ENCODE measurements around the gene ERO1B.

Gene ERO1B

GRCh38 chr1:236269439-236269838 lies 12.3 kb downstream of the ERO1B start:
- Histone ChIP-seq H3K36me3 (ENCODE audit: control insufficient read depth in 1 of 2, insufficient read depth in 2 of 2, low read length in 2 of 2) (no peaks in the 10 kb centered on the region), H3K79me1 (ENCODE audit: low read length) (no peaks in the 10 kb centered on the region), H3K4me3 (ENCODE audit: low read depth, low read length) (no peak overlapping the region), H2BK5ac (ENCODE audit: low read depth, low read length, poor library complexity) (no peak overlapping the region), H3K27me3 (ENCODE audit: insufficient read depth, low read length) (no peaks in the 10 kb centered on the region), H3K9me3 (ENCODE audit: insufficient read depth, low read depth, low read length) (no peaks in the 10 kb centered on the region), H2BK120ac (ENCODE audit: insufficient read depth, low read length, poor library complexity) (no peak overlapping the region), H4K8ac (ENCODE audit: low read depth, low read length) (no peak overlapping the region), H3K14ac (ENCODE audit: low read length) (no peak overlapping the region), H3K4me2 (ENCODE audit: low read length) (no peak overlapping the region), H3K4me1 (ENCODE audit: control insufficient read depth in 1 of 2, insufficient read depth in 2 of 2, low read length in 2 of 2) (no peaks in the 10 kb centered on the region), H2AK5ac (ENCODE audit: low read length) (no peak overlapping the region), H3K4ac (ENCODE audit: low read depth, low read length) (no peak overlapping the region), H3K9ac (ENCODE audit: low read length) (no peak overlapping the region), H2AFZ (ENCODE audit: insufficient read depth, low read length, poor library complexity) (no peak overlapping the region), H2BK12ac (ENCODE audit: low read length) (no peak overlapping the region), H3K23ac (ENCODE audit: low read length) (no peak overlapping the region), H4K12ac (ENCODE audit: low read depth, low read length) (no peak overlapping the region), H3K79me2 (ENCODE audit: control insufficient read depth, insufficient read depth, low read length, poor library complexity) (no peaks in the 10 kb centered on the region), H3K18ac (ENCODE audit: low read length) (no peak overlapping the region), H3K27ac (ENCODE audit: low read depth, low read length) (no peak overlapping the region), H4K91ac (ENCODE audit: low read depth, low read length) (no peak overlapping the region)
- DNase-seq: no peak

- Histone ChIP-seq H3K4me1 (ENCODE audit: control insufficient read depth in 1 of 2, insufficient read depth in 2 of 2, low read length in 2 of 2) (no peaks in the 10 kb centered on the region), H3K4ac (ENCODE audit: low read depth, low read length) (no peak overlapping the region), H3K4me3 (ENCODE audit: low read depth, low read length) (no peak overlapping the region), H3K9me3 (ENCODE audit: insufficient read depth, low read depth, low read length) (no peaks in the 10 kb centered on the region), H3K36me3 (ENCODE audit: control insufficient read depth in 1 of 2, insufficient read depth in 2 of 2, low read length in 2 of 2) (no peaks in the 10 kb centered on the region), H2BK12ac (ENCODE audit: low read length) (no peak overlapping the region), H3K79me1 (ENCODE audit: low read length) (no peaks in the 10 kb centered on the region), H2AK5ac (ENCODE audit: low read length) (no peak overlapping the region), H3K27me3 (ENCODE audit: insufficient read depth, low read length) (no peaks in the 10 kb centered on the region), H3K9ac (ENCODE audit: low read length) (no peak overlapping the region), H3K27ac (ENCODE audit: low read depth, low read length) (no peak overlapping the region), H2BK120ac (ENCODE audit: insufficient read depth, low read length, poor library complexity) (no peak overlapping the region), H4K91ac (ENCODE audit: low read depth, low read length) (no peak overlapping the region), H2AFZ (ENCODE audit: insufficient read depth, low read length, poor library complexity) (no peak overlapping the region), H3K4me2 (ENCODE audit: low read length) (no peak overlapping the region), H3K18ac (ENCODE audit: low read length) (no peak overlapping the region), H3K23ac (ENCODE audit: low read length) (no peak overlapping the region), H2BK5ac (ENCODE audit: low read depth, low read length, poor library complexity) (no peak overlapping the region), H3K79me2 (ENCODE audit: control insufficient read depth, insufficient read depth, low read length, poor library complexity) (no peaks in the 10 kb centered on the region), H3K14ac (ENCODE audit: low read length) (no peak overlapping the region), H4K12ac (ENCODE audit: low read depth, low read length) (no peak overlapping the region), H4K8ac (ENCODE audit: low read depth, low read length) (no peak overlapping the region)
- DNase-seq: no peak
Measured at GRCh38 chr1:236261898-236262297, 19.9 kb downstream of the ERO1B start.

- H2BK5ac ChIP-seq (ENCODE audit: low read depth, low read length, poor library complexity): no peak overlapping the region
- H4K8ac ChIP-seq (ENCODE audit: low read depth, low read length): no peak overlapping the region
- no peak overlapping the region for H4K12ac ChIP-seq (ENCODE audit: low read depth, low read length)
- no peak overlapping the region for H3K14ac ChIP-seq (ENCODE audit: low read length)
- no peak overlapping the region for H2AK5ac ChIP-seq (ENCODE audit: low read length)
- H2BK12ac ChIP-seq (ENCODE audit: low read length): no peak overlapping the region
- no peak for DNase-seq
- H3K27me3 ChIP-seq (ENCODE audit: insufficient read depth, low read length): no peaks in the 10 kb centered on the region
- no peak overlapping the region for H3K23ac ChIP-seq (ENCODE audit: low read length)
- no peak overlapping the region for H3K4ac ChIP-seq (ENCODE audit: low read depth, low read length)
- H3K4me1 ChIP-seq (ENCODE audit: control insufficient read depth in 1 of 2, insufficient read depth in 2 of 2, low read length in 2 of 2): no peaks in the 10 kb centered on the region
- no peak overlapping the region for H3K27ac ChIP-seq (ENCODE audit: low read depth, low read length)
- H3K36me3 ChIP-seq (ENCODE audit: control insufficient read depth in 1 of 2, insufficient read depth in 2 of 2, low read length in 2 of 2): no peaks in the 10 kb centered on the region
- H3K79me2 ChIP-seq (ENCODE audit: control insufficient read depth, insufficient read depth, low read length, poor library complexity): no peaks in the 10 kb centered on the region
- no peak overlapping the region for H4K91ac ChIP-seq (ENCODE audit: low read depth, low read length)
- no peak overlapping the region for H3K4me2 ChIP-seq (ENCODE audit: low read length)
- no peak overlapping the region for H2AFZ ChIP-seq (ENCODE audit: insufficient read depth, low read length, poor library complexity)
- no peak overlapping the region for H3K9ac ChIP-seq (ENCODE audit: low read length)
- no peak overlapping the region for H3K18ac ChIP-seq (ENCODE audit: low read length)
- H2BK120ac ChIP-seq (ENCODE audit: insufficient read depth, low read length, poor library complexity): no peak overlapping the region
- H3K4me3 ChIP-seq (ENCODE audit: low read depth, low read length): no peak overlapping the region
- no CpG with 5 or more reads among the region's 1 CpG for WGBS (ENCODE audit: extremely low coverage, insufficient coverage, insufficient read length)
- no peaks in the 10 kb centered on the region for H3K79me1 ChIP-seq (ENCODE audit: low read length)
- no peaks in the 10 kb centered on the region for H3K9me3 ChIP-seq (ENCODE audit: insufficient read depth, low read depth, low read length)
Measured at GRCh38 chr1:236261033-236261432, 20.7 kb downstream of the ERO1B start.

GRCh38 chr1:236259043-236259442 lies 22.7 kb downstream of the ERO1B start:
- WGBS (ENCODE audit: extremely low coverage, insufficient coverage, insufficient read length): no CpG with 5 or more reads among the region's 1 CpG
- Histone ChIP-seq H3K27ac (ENCODE audit: low read depth, low read length) (no peak overlapping the region), H4K12ac (ENCODE audit: low read depth, low read length) (no peak overlapping the region)

More at GRCh38 chr1:236259043-236259442, 22.7 kb downstream of the ERO1B start:
- Histone ChIP-seq H2BK120ac (ENCODE audit: insufficient read depth, low read length, poor library complexity) (no peak overlapping the region), H3K4ac (ENCODE audit: low read depth, low read length) (no peak overlapping the region), H3K23ac (ENCODE audit: low read length) (no peak overlapping the region), H3K4me3 (ENCODE audit: low read depth, low read length) (no peak overlapping the region), H2BK5ac (ENCODE audit: low read depth, low read length, poor library complexity) (no peak overlapping the region), H2AK5ac (ENCODE audit: low read length) (no peak overlapping the region), H2BK12ac (ENCODE audit: low read length) (no peak overlapping the region), H3K36me3 (ENCODE audit: control insufficient read depth in 1 of 2, insufficient read depth in 2 of 2, low read length in 2 of 2) (no peaks in the 10 kb centered on the region), H3K27me3 (ENCODE audit: insufficient read depth, low read length) (no peaks in the 10 kb centered on the region), H3K9me3 (ENCODE audit: insufficient read depth, low read depth, low read length) (no peaks in the 10 kb centered on the region), H4K8ac (ENCODE audit: low read depth, low read length) (no peak overlapping the region), H3K79me2 (ENCODE audit: control insufficient read depth, insufficient read depth, low read length, poor library complexity) (no peaks in the 10 kb centered on the region), H4K91ac (ENCODE audit: low read depth, low read length) (no peak overlapping the region), H3K18ac (ENCODE audit: low read length) (no peak overlapping the region), H3K79me1 (ENCODE audit: low read length) (no peaks in the 10 kb centered on the region), H3K4me1 (ENCODE audit: control insufficient read depth in 1 of 2, insufficient read depth in 2 of 2, low read length in 2 of 2) (no peaks in the 10 kb centered on the region), H3K4me2 (ENCODE audit: low read length) (no peak overlapping the region), H3K9ac (ENCODE audit: low read length) (no peak overlapping the region), H3K14ac (ENCODE audit: low read length) (no peak overlapping the region), H2AFZ (ENCODE audit: insufficient read depth, low read length, poor library complexity) (no peak overlapping the region)
- DNase-seq: no peak

Data from trophoblast cell (in vitro differentiated cells and primary cell).